Neural progenitor cell (in vitro differentiated cells): ENCODE measurements around the gene FARP1. TPM values are rescaled to one million over a fixed set of nuclear protein-coding genes. Genes with fewer than 3 reads are reported as not detected.

Experiments
- DNase-seq: peaks from one replicate; pipeline ENCODE4 v3.0.0-alpha.2; 2016; ENCODE audit warnings: low spot score
- H2AFZ ChIP-seq: fragments of 200-600 bp; sonication (generic); replicated peaks from 2 replicates; pipeline ENCODE4 v1.6.1; 2016; ENCODE audit warnings: antibody characterized with exemption
- H3F3A ChIP-seq: fragments of 200-600 bp; sonication (generic); 2 replicates; pipeline ENCODE4 v1.6.1; 2016; ENCODE audit warnings: antibody characterized with exemption, low read depth
- H3K27ac ChIP-seq: fragments of 200-600 bp; sonication (generic); 2 replicates; pipeline ENCODE4 v1.5.1; 2016; ENCODE audit warnings: mild to moderate bottlenecking
- H3K27me3 ChIP-seq: fragments of 200-600 bp; sonication (generic); 2 replicates; pipeline ENCODE4 v1.6.1; 2016; ENCODE audit warnings: mild to moderate bottlenecking, moderate library complexity
- H3K36me3 ChIP-seq: fragments of 200-600 bp; sonication (generic); 2 replicates; pipeline ENCODE4 v1.5.1; 2016
- H3K4me1 ChIP-seq: fragments of 200-600 bp; sonication (generic); 2 replicates; pipeline ENCODE4 v1.6.1; 2016; ENCODE audit warnings: mixed run types
- H3K4me2 ChIP-seq: fragments of 200-600 bp; sonication (generic); 2 replicates; pipeline ENCODE4 v1.6.1; 2016
- H3K4me3 ChIP-seq: fragments of 200-600 bp; sonication (generic); 2 replicates; pipeline ENCODE4 v1.5.1; 2016
- H3K79me2 ChIP-seq: fragments of 200-600 bp; sonication (generic); 2 replicates; pipeline ENCODE4 v1.6.1; 2016; ENCODE audit warnings: low read depth
- H3K9ac ChIP-seq: fragments of 200-600 bp; sonication (generic); 2 replicates; pipeline ENCODE4 v1.6.1; 2016
- H3K9me3 ChIP-seq: fragments of 200-600 bp; sonication (generic); 2 replicates; pipeline ENCODE4 v1.5.1; 2016; ENCODE audit warnings: low read depth
- H4K20me1 ChIP-seq: fragments of 200-600 bp; sonication (generic); 2 replicates; pipeline ENCODE4 v1.6.1; 2016; ENCODE audit warnings: low read depth
- H3K27ac Mint-ChIP-seq: 3 replicates; pipeline ENCODE4 v1.8.0; 2021; ENCODE audit warnings: mixed read lengths
- H3K27me3 Mint-ChIP-seq: 2 replicates; pipeline ENCODE4 v1.8.0; 2022; ENCODE audit warnings: low read depth, mild to moderate bottlenecking, inconsistent platforms, moderate library complexity, mixed read lengths; ENCODE audit not compliant: insufficient read depth
- H3K36me3 Mint-ChIP-seq: 3 replicates; pipeline ENCODE4 v1.8.0; 2021; ENCODE audit warnings: mixed read lengths
- H3K4me1 Mint-ChIP-seq: 3 replicates; pipeline ENCODE4 v1.8.0; 2021; ENCODE audit warnings: mixed read lengths
- H3K4me3 Mint-ChIP-seq: 3 replicates; pipeline ENCODE4 v1.8.0; 2021; ENCODE audit warnings: mild to moderate bottlenecking, moderate library complexity, mixed read lengths
- H3K9me3 Mint-ChIP-seq: 3 replicates; pipeline ENCODE4 v1.8.0; 2020; ENCODE audit warnings: mixed read lengths
- CTCF ChIP-seq: fragments of 200-600 bp; sonication (generic); IDR thresholded peaks from 2 replicates; pipeline ENCODE4 v1.5.1; 2017; ENCODE audit warnings: antibody characterized with exemption, mild to moderate bottlenecking
- EZH2 ChIP-seq: fragments of 200-600 bp; sonication (generic); IDR thresholded peaks from 2 replicates; pipeline ENCODE4 v1.6.1; 2017; ENCODE audit warnings: antibody characterized with exemption, mild to moderate bottlenecking, moderate library complexity
- EZH2phosphoT487 ChIP-seq: fragments of 200-600 bp; sonication (generic); IDR thresholded peaks from 2 replicates; pipeline ENCODE4 v1.6.1; 2017; ENCODE audit warnings: antibody characterized with exemption
- total RNA-seq: library from RNA; depleted of rRNA; stranded (reverse); fragments of >200 nt; gene quantifications from 2 replicates; pipeline ENCODE4 v1.2.3, GENCODE V29; 2015; ENCODE audit warnings: low replicate concordance

The FARP1 gene
- total RNA-seq, 1 donor from 2014 or later = 78.0 TPM

GRCh38 chr13:98129059-98129746 lies 13.7 kb upstream of the FARP1 start:
- no peaks in the 10 kb centered on the region for H3K4me1 Mint-ChIP-seq
- H2AFZ ChIP-seq = no peak overlapping the region
- peaks cover 3% of the 10 kb centered on the region for H3K27me3 Mint-ChIP-seq
- H3K79me2 ChIP-seq = no peaks in the 10 kb centered on the region
- H3K9me3 Mint-ChIP-seq = peaks cover 1% of the 10 kb centered on the region
- no peaks in the 10 kb centered on the region for H4K20me1 ChIP-seq
- peaks cover 7% of the 10 kb centered on the region for H3F3A ChIP-seq
- TF ChIP-seq EZH2phosphoT487 (no peak), CTCF (no peak), EZH2 (no peak)
- H3K27ac Mint-ChIP-seq = no peak overlapping the region
- H3K9me3 ChIP-seq = no peaks in the 10 kb centered on the region
- H3K27me3 ChIP-seq = no peaks in the 10 kb centered on the region
- H3K4me3 Mint-ChIP-seq = no peak overlapping the region
- H3K36me3 ChIP-seq = no peaks in the 10 kb centered on the region
- no peaks in the 10 kb centered on the region for H3K36me3 Mint-ChIP-seq
- no peak overlapping the region for H3K9ac ChIP-seq
- no peak overlapping the region for H3K4me2 ChIP-seq
- no peak overlapping the region for H3K27ac ChIP-seq
- no peaks in the 10 kb centered on the region for H3K4me1 ChIP-seq
- no peak for DNase-seq
- H3K4me3 ChIP-seq = no peak overlapping the region

- peak overlapping the region; percentile 73 for H2AFZ ChIP-seq
- H3K4me1 ChIP-seq = no peaks in the 10 kb centered on the region
- H3K9ac ChIP-seq = no peak overlapping the region
- no peak overlapping the region for H3K4me2 ChIP-seq
- no peaks in the 10 kb centered on the region for H4K20me1 ChIP-seq
- H3K27me3 Mint-ChIP-seq = no peaks in the 10 kb centered on the region
- no peak overlapping the region for H3K4me3 ChIP-seq
- no peaks in the 10 kb centered on the region for H3K36me3 ChIP-seq
- no peak overlapping the region for H3K27ac ChIP-seq
- peaks cover 7% of the 10 kb centered on the region for H3F3A ChIP-seq
- H3K4me1 Mint-ChIP-seq = no peaks in the 10 kb centered on the region
- H3K9me3 ChIP-seq = no peaks in the 10 kb centered on the region
- H3K36me3 Mint-ChIP-seq = no peaks in the 10 kb centered on the region
- no peak overlapping the region for H3K27ac Mint-ChIP-seq
- no peaks in the 10 kb centered on the region for H3K27me3 ChIP-seq
- H3K9me3 Mint-ChIP-seq = no peaks in the 10 kb centered on the region
- TF ChIP-seq EZH2 = no peak
- no peak for TF ChIP-seq CTCF
- TF ChIP-seq EZH2phosphoT487 = no peak
- no peak overlapping the region for H3K4me3 Mint-ChIP-seq
- no peaks in the 10 kb centered on the region for H3K79me2 ChIP-seq
- DNase-seq = no peak
Observed at GRCh38 chr13:98133946-98134345, 8.9 kb upstream of the FARP1 start.

- no peak overlapping the region for H3K4me3 Mint-ChIP-seq
- H3K9me3 ChIP-seq = no peaks in the 10 kb centered on the region
- H3K27me3 ChIP-seq = no peaks in the 10 kb centered on the region
Observed at GRCh38 chr13:98134901-98135300, 8.0 kb upstream of the FARP1 start.

More at GRCh38 chr13:98134901-98135300, 8.0 kb upstream of the FARP1 start:
- Mint-ChIP-seq H3K27me3 (no peaks in the 10 kb centered on the region), H3K4me1 (no peaks in the 10 kb centered on the region), H3K27ac (no peak overlapping the region), H3K36me3 (no peaks in the 10 kb centered on the region), H3K9me3 (no peaks in the 10 kb centered on the region)
- Histone ChIP-seq H3K36me3 (no peaks in the 10 kb centered on the region), H2AFZ (no peak overlapping the region), H3K27ac (no peak overlapping the region), H3K4me2 (no peak overlapping the region), H3K4me3 (no peak overlapping the region), H3K4me1 (no peaks in the 10 kb centered on the region), H3K9ac (no peak overlapping the region), H3F3A (peaks cover 7% of the 10 kb centered on the region), H4K20me1 (no peaks in the 10 kb centered on the region), H3K79me2 (no peaks in the 10 kb centered on the region)
- no peak for DNase-seq
- TF ChIP-seq EZH2phosphoT487 = no peak
- no peak for TF ChIP-seq CTCF
